ENCODE measurements around the gene SLC35E4.

Gene SLC35E4

DNA sequence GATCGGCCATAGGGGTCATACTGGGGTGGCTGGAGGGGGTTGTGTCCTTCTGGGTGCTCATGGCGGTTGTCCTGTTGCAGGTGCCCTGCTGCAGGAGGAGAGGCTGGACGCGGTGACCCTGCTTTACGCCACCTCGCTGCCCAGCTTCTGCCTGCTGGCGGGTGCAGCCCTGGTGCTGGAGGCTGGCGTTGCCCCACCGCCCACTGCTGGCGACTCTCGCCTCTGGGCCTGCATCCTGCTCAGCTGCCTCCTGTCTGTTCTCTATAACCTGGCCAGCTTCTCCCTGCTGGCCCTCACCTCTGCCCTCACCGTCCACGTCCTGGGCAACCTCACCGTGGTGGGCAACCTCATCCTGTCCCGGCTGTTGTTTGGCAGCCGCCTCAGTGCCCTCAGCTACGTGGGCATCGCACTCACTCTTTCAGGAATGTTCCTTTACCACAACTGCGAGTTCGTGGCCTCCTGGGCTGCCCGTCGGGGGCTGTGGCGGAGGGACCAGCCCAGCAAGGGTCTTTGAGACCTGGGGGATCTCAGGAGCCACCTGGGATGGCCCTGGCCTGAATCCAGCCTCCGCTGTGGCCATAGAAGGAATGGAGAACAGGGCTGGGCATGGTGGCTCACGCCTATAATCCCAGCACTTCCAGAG is 11.1 kb downstream of the SLC35E4 start:
- TF ChIP-seq EZH2phosphoT487 (IDR thresholded peaks at IDR 0.05; ENCODE audit: borderline replicate concordance, low read length) = no peak
- TF ChIP-seq, protein P1, sequence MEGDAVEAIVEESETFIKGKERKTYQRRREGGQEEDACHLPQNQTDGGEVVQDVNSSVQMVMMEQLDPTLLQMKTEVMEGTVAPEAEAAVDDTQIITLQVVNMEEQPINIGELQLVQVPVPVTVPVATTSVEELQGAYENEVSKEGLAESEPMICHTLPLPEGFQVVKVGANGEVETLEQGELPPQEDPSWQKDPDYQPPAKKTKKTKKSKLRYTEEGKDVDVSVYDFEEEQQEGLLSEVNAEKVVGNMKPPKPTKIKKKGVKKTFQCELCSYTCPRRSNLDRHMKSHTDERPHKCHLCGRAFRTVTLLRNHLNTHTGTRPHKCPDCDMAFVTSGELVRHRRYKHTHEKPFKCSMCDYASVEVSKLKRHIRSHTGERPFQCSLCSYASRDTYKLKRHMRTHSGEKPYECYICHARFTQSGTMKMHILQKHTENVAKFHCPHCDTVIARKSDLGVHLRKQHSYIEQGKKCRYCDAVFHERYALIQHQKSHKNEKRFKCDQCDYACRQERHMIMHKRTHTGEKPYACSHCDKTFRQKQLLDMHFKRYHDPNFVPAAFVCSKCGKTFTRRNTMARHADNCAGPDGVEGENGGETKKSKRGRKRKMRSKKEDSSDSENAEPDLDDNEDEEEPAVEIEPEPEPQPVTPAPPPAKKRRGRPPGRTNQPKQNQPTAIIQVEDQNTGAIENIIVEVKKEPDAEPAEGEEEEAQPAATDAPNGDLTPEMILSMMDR (IDR thresholded peaks at IDR 0.05; ENCODE audit: low read depth, low read length, poor library complexity, severe bottlenecking) = no peak
- Histone ChIP-seq H3K27ac (ENCODE audit: low read depth, low read length) (no peak overlapping the region), H3K9me2 (replicated peaks; ENCODE audit: control insufficient read depth, low read length) (no peaks in the 10 kb centered on the region), H3K36me3 (ENCODE audit: control insufficient read depth, low read length) (no peaks in the 10 kb centered on the region), H3F3A (ENCODE audit: control insufficient read depth, insufficient read depth) (no peaks in the 10 kb centered on the region), H4K20me1 (ENCODE audit: control insufficient read depth, insufficient read depth, low read depth, low read length) (no peaks in the 10 kb centered on the region), H3K9me3 (ENCODE audit: control insufficient read depth, insufficient read depth, low read length) (no peaks in the 10 kb centered on the region), H3K4me2 (ENCODE audit: low read length) (no peak overlapping the region), H3K4me1 (ENCODE audit: control insufficient read depth, low read length) (no peaks in the 10 kb centered on the region), H3K79me2 (ENCODE audit: control insufficient read depth, low read length) (no peaks in the 10 kb centered on the region), H3K4me3 (ENCODE audit: low read length) (no peak overlapping the region), H3K27me3 (ENCODE audit: control insufficient read depth, low read length) (no peaks in the 10 kb centered on the region)

DNA sequence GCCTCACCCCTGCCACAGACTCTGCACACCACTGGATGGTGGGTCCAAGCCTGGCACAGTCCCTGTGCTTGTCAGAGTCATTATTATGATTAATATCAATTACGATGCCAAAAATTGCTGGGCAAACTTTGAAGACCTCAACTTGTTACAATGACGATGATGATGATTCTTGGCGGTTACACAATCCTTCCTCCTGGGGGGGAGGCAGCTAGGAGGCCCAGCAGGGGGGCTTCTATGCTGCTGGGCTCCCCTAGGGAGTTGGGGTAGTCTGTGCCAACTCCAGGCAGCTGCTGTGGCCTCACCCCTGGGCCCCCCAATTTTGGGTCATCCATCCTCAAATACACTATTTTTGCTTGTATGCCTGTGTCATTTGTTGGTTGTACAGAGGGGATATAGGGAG is 12.0 kb downstream of the SLC35E4 start:
- Histone ChIP-seq H3K4me3 (ENCODE audit: low read length) (no peak overlapping the region), H3K27me3 (ENCODE audit: control insufficient read depth, low read length) (no peaks in the 10 kb centered on the region), H3K9me3 (ENCODE audit: control insufficient read depth, insufficient read depth, low read length) (no peaks in the 10 kb centered on the region), H3F3A (ENCODE audit: control insufficient read depth, insufficient read depth) (no peaks in the 10 kb centered on the region), H3K9me2 (replicated peaks; ENCODE audit: control insufficient read depth, low read length) (no peaks in the 10 kb centered on the region), H3K4me1 (ENCODE audit: control insufficient read depth, low read length) (no peaks in the 10 kb centered on the region), H3K79me2 (ENCODE audit: control insufficient read depth, low read length) (no peaks in the 10 kb centered on the region), H3K4me2 (ENCODE audit: low read length) (no peak overlapping the region), H3K27ac (ENCODE audit: low read depth, low read length) (no peak overlapping the region), H3K36me3 (ENCODE audit: control insufficient read depth, low read length) (no peaks in the 10 kb centered on the region), H4K20me1 (ENCODE audit: control insufficient read depth, insufficient read depth, low read depth, low read length) (no peaks in the 10 kb centered on the region)
- no peak for TF ChIP-seq EZH2phosphoT487 (IDR thresholded peaks at IDR 0.05; ENCODE audit: borderline replicate concordance, low read length)
- TF ChIP-seq, protein P1 (IDR thresholded peaks at IDR 0.05; ENCODE audit: low read depth, low read length, poor library complexity, severe bottlenecking) = no peak

DNA sequence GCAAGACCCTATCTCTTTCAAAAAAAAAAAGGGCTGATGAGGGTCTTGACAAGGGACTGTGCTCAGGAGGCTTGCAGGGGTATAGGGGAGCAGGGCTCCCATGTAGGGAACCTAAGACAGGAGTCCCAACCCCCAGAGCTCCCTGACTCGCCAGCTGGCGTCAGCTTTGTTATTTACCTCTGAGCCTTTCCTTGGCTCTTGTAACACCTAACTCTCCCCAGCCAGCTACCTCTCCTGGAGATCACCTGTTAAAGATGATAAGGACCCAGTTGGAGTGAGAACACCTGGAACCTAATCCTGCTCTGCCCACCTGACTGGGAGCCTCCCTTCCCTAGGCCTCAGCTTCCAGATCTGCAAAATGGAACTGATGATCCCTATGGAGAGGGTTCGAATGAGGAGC is 13.2 kb downstream of the SLC35E4 start:
- Histone ChIP-seq H3K4me3 (ENCODE audit: low read length) (no peak overlapping the region), H3K36me3 (ENCODE audit: control insufficient read depth, low read length) (no peaks in the 10 kb centered on the region), H4K20me1 (ENCODE audit: control insufficient read depth, insufficient read depth, low read depth, low read length) (no peaks in the 10 kb centered on the region), H3K27ac (ENCODE audit: low read depth, low read length) (no peak overlapping the region), H3K9me3 (ENCODE audit: control insufficient read depth, insufficient read depth, low read length) (no peaks in the 10 kb centered on the region), H3F3A (ENCODE audit: control insufficient read depth, insufficient read depth) (no peaks in the 10 kb centered on the region), H3K4me1 (ENCODE audit: control insufficient read depth, low read length) (no peaks in the 10 kb centered on the region), H3K4me2 (ENCODE audit: low read length) (no peak overlapping the region), H3K27me3 (ENCODE audit: control insufficient read depth, low read length) (no peaks in the 10 kb centered on the region), H3K79me2 (ENCODE audit: control insufficient read depth, low read length) (no peaks in the 10 kb centered on the region), H3K9me2 (replicated peaks; ENCODE audit: control insufficient read depth, low read length) (no peaks in the 10 kb centered on the region)
- no peak for TF ChIP-seq EZH2phosphoT487 (IDR thresholded peaks at IDR 0.05; ENCODE audit: borderline replicate concordance, low read length)
- TF ChIP-seq, protein P1 (IDR thresholded peaks at IDR 0.05; ENCODE audit: low read depth, low read length, poor library complexity, severe bottlenecking) = no peak
